Measurements from ENCODE around the gene TNFRSF14. TPM values are rescaled to one million over a fixed set of nuclear protein-coding genes. Genes with fewer than 3 reads are reported as not detected.

TNFRSF14 gene
- total and polyA plus RNA-seq, 4 donors, result 14.8 to 38.1 (median 29.1) TPM

GRCh38 chr1:2561446-2561845, 5.3 kb downstream of the TNFRSF14 start:
- Histone ChIP-seq H3K9ac (ENCODE audit: low read depth in 1 of 2, low read length in 2 of 2) (no peak overlapping the region), H3K4me1 (ENCODE audit: control insufficient read depth in 4 of 4, insufficient read depth in 4 of 4, low read length in 3 of 4) (peaks cover 7 to 14% (median 10%) of the 10 kb centered on the region in 4 donors), H3K27ac (ENCODE audit: low read depth in 1 of 2, low read length in 2 of 2) (no peak overlapping the region), H3K36me3 (ENCODE audit: control insufficient read depth in 4 of 4, insufficient read depth in 3 of 4, low read depth in 1 of 4, low read length in 3 of 4) (peaks cover 9 to 34% (median 14%) of the 10 kb centered on the region in 4 donors), H3K9me3 (ENCODE audit: control insufficient read depth in 4 of 4, low read length in 3 of 4) (no peaks in the 10 kb centered on the region), H3K27me3 (ENCODE audit: control insufficient read depth in 4 of 4, insufficient read depth in 4 of 4, low read length in 3 of 4) (no peaks in the 10 kb centered on the region), H3K4me3 (ENCODE audit: low read depth in 1 of 3, low read length in 3 of 3) (no peak overlapping the region)
- TF ChIP-seq RXRA (IDR thresholded peaks at IDR 0.05) (no peak), YY1 (IDR thresholded peaks at IDR 0.05) (no peak), EGR1 (IDR thresholded peaks at IDR 0.05; ENCODE audit: low read depth in 2 of 2) (no peak), JUND (IDR thresholded peaks at IDR 0.05) (no peak), SP1 (IDR thresholded peaks at IDR 0.05) (no peak), TAF1 (conservative IDR thresholded peaks at IDR 0.05) (no peak), ATF3 (IDR thresholded peaks at IDR 0.05) (no peak)
- no peak for DNase-seq (ENCODE audit: low spot score)
- WGBS, result 93% methylated on average over 11 of the region's 11 CpGs

GRCh38 chr1:2561898-2562895, 6.0 kb downstream of the TNFRSF14 start:
- no peak for DNase-seq (ENCODE audit: low spot score)
- 90% methylated on average over 24 of the region's 24 CpGs for WGBS
- Histone ChIP-seq H3K4me1 (ENCODE audit: control insufficient read depth in 4 of 4, insufficient read depth in 4 of 4, low read length in 3 of 4) (peaks cover 5 to 12% (median 8%) of the 10 kb centered on the region in 4 donors), H3K4me3 (ENCODE audit: low read depth in 1 of 3, low read length in 3 of 3) (no peak overlapping the region), H3K27ac (ENCODE audit: low read depth in 1 of 2, low read length in 2 of 2) (no peak overlapping the region), H3K27me3 (ENCODE audit: control insufficient read depth in 4 of 4, insufficient read depth in 4 of 4, low read length in 3 of 4) (no peaks in the 10 kb centered on the region), H3K9me3 (ENCODE audit: control insufficient read depth in 4 of 4, low read length in 3 of 4) (no peaks in the 10 kb centered on the region), H3K9ac (ENCODE audit: low read depth in 1 of 2, low read length in 2 of 2) (no peak overlapping the region), H3K36me3 (ENCODE audit: control insufficient read depth in 4 of 4, insufficient read depth in 3 of 4, low read depth in 1 of 4, low read length in 3 of 4) (peaks cover 9 to 34% (median 14%) of the 10 kb centered on the region in 4 donors)
- no peak for TF ChIP-seq HNF4G (IDR thresholded peaks at IDR 0.05)
- TF ChIP-seq JUND (IDR thresholded peaks at IDR 0.05), result no peak
- peak; percentile 36 for TF ChIP-seq CTCF (IDR thresholded peaks at IDR 0.05; ENCODE audit: low read depth, low read length, missing input control)
- peak in 1 of 2 donors; percentile 52 for TF ChIP-seq RAD21 (IDR thresholded peaks at IDR 0.05)

- Histone ChIP-seq H3K9ac (ENCODE audit: low read depth in 1 of 2, low read length in 2 of 2) (no peak overlapping the region), H3K27me3 (ENCODE audit: control insufficient read depth in 4 of 4, insufficient read depth in 4 of 4, low read length in 3 of 4) (no peaks in the 10 kb centered on the region), H3K4me3 (ENCODE audit: low read depth in 1 of 3, low read length in 3 of 3) (no peak overlapping the region), H3K4me1 (ENCODE audit: control insufficient read depth in 4 of 4, insufficient read depth in 4 of 4, low read length in 3 of 4) (peaks cover 0 to 3% (median 1%) of the 10 kb centered on the region in 4 donors), H3K27ac (ENCODE audit: low read depth in 1 of 2, low read length in 2 of 2) (no peak overlapping the region), H3K36me3 (ENCODE audit: control insufficient read depth in 4 of 4, insufficient read depth in 3 of 4, low read depth in 1 of 4, low read length in 3 of 4) (peaks cover 9 to 34% (median 14%) of the 10 kb centered on the region in 4 donors), H3K9me3 (ENCODE audit: control insufficient read depth in 4 of 4, low read length in 3 of 4) (no peaks in the 10 kb centered on the region)
- 96% methylated on average over 18 of the region's 18 CpGs for WGBS
- TF ChIP-seq EGR1 (IDR thresholded peaks at IDR 0.05; ENCODE audit: low read depth in 2 of 2), result no peak
- TF ChIP-seq FOXA2 (IDR thresholded peaks at IDR 0.05), result no peak
- TF ChIP-seq FOXA1 (IDR thresholded peaks at IDR 0.05), result no peak
- TF ChIP-seq HNF4G (IDR thresholded peaks at IDR 0.05), result no peak
- no peak for TF ChIP-seq JUND (IDR thresholded peaks at IDR 0.05)
- no peak for TF ChIP-seq ZBTB33 (IDR thresholded peaks at IDR 0.05)
- TF ChIP-seq YY1 (IDR thresholded peaks at IDR 0.05), result no peak
- no peak for TF ChIP-seq MAX (IDR thresholded peaks at IDR 0.05)
- TF ChIP-seq GABPA (IDR thresholded peaks at IDR 0.05 in 1 of 2, conservative IDR thresholded peaks at IDR 0.05 in 1 of 2), result no peak
- no peak for TF ChIP-seq ATF3 (IDR thresholded peaks at IDR 0.05)
- DNase-seq (ENCODE audit: low spot score), result no peak
Observed at GRCh38 chr1:2563205-2563604, 7.0 kb downstream of the TNFRSF14 start.
